Trophoblast cell (in vitro differentiated cells and primary cell): ENCODE measurements around the gene DNAH9.

Experiments used
- DNase-seq, 2 donors: peaks; one replicate each; pipeline ENCODE4 v3.0.0-alpha.2; 2016
- H2AFZ ChIP-seq: 2 replicates; pipeline ENCODE4 v1.6.1; 2013; ENCODE audit warnings: low read length, moderate library complexity, mild to moderate bottlenecking; ENCODE audit not compliant: insufficient read depth, poor library complexity
- H2AK5ac ChIP-seq: 2 replicates; pipeline ENCODE4 v1.6.1; 2013; ENCODE audit warnings: mild to moderate bottlenecking, low read length
- H2BK120ac ChIP-seq: 2 replicates; pipeline ENCODE4 v1.6.1; 2013; ENCODE audit warnings: low read length, mild to moderate bottlenecking, moderate library complexity; ENCODE audit not compliant: insufficient read depth, poor library complexity
- H2BK12ac ChIP-seq: 2 replicates; pipeline ENCODE4 v1.6.1; 2013; ENCODE audit warnings: mild to moderate bottlenecking, low read length, moderate library complexity
- H2BK5ac ChIP-seq: 2 replicates; pipeline ENCODE4 v1.6.1; 2013; ENCODE audit warnings: low read length, low read depth, moderate library complexity, mild to moderate bottlenecking; ENCODE audit not compliant: poor library complexity
- H3K14ac ChIP-seq: 2 replicates; pipeline ENCODE4 v1.6.1; 2013; ENCODE audit warnings: mild to moderate bottlenecking, low read length
- H3K18ac ChIP-seq: 2 replicates; pipeline ENCODE4 v1.6.1; 2013; ENCODE audit warnings: mild to moderate bottlenecking, low read length
- H3K23ac ChIP-seq: 2 replicates; pipeline ENCODE4 v1.6.1; 2013; ENCODE audit warnings: low read length
- H3K27ac ChIP-seq: 2 replicates; pipeline ENCODE4 v1.5.1; 2013; ENCODE audit warnings: low read depth, mild to moderate bottlenecking, inconsistent platforms, low read length, moderate library complexity
- H3K27me3 ChIP-seq: 2 replicates; pipeline ENCODE4 v1.6.1; 2013; ENCODE audit warnings: inconsistent platforms, mild to moderate bottlenecking, low read length, moderate library complexity; ENCODE audit not compliant: insufficient read depth
- H3K36me3 ChIP-seq, 2 experiments: 1 replicate in 1 of 2; 2 replicates in 1 of 2; pipeline ENCODE4 v1.6.1; 2013; ENCODE audit warnings: low read length in 2 of 2, mild to moderate bottlenecking in 2 of 2, moderate library complexity in 1 of 2; ENCODE audit not compliant: insufficient read depth in 2 of 2, control insufficient read depth in 1 of 2
- H3K4ac ChIP-seq: 2 replicates; pipeline ENCODE4 v1.6.1; 2013; ENCODE audit warnings: low read depth, mild to moderate bottlenecking, low read length, moderate library complexity
- H3K4me1 ChIP-seq, 2 experiments: 1 replicate in 1 of 2; 2 replicates in 1 of 2; pipeline ENCODE4 v1.6.1; 2013; ENCODE audit warnings: low read length in 2 of 2, mild to moderate bottlenecking in 2 of 2, moderate library complexity in 1 of 2; ENCODE audit not compliant: insufficient read depth in 2 of 2, control insufficient read depth in 1 of 2
- H3K4me2 ChIP-seq: 2 replicates; pipeline ENCODE4 v1.6.1; 2013; ENCODE audit warnings: inconsistent platforms, mild to moderate bottlenecking, low read length, moderate library complexity
- H3K4me3 ChIP-seq: 2 replicates; pipeline ENCODE4 v1.5.1; 2013; ENCODE audit warnings: mild to moderate bottlenecking, low read depth, low read length, inconsistent platforms
- H3K79me1 ChIP-seq: one replicate; pipeline ENCODE4 v1.6.1; 2013; ENCODE audit warnings: low read length
- H3K79me2 ChIP-seq: 2 replicates; pipeline ENCODE4 v1.6.1; 2013; ENCODE audit warnings: low read length, mild to moderate bottlenecking; ENCODE audit not compliant: control insufficient read depth, insufficient read depth, poor library complexity
- H3K9ac ChIP-seq: 2 replicates; pipeline ENCODE4 v1.6.1; 2013; ENCODE audit warnings: mild to moderate bottlenecking, low read length
- H3K9me3 ChIP-seq: 2 replicates; pipeline ENCODE4 v1.6.1; 2013; ENCODE audit warnings: low read depth, mild to moderate bottlenecking, control low read depth, inconsistent platforms, low read length; ENCODE audit not compliant: insufficient read depth
- H4K12ac ChIP-seq: 2 replicates; pipeline ENCODE4 v1.6.1; 2013; ENCODE audit warnings: low read depth, mild to moderate bottlenecking, low read length, moderate library complexity
- H4K8ac ChIP-seq: 2 replicates; pipeline ENCODE4 v1.6.1; 2013; ENCODE audit warnings: low read depth, mild to moderate bottlenecking, low read length, moderate library complexity
- H4K91ac ChIP-seq: one replicate; pipeline ENCODE4 v1.6.1; 2013; ENCODE audit warnings: low read depth, mild to moderate bottlenecking, low read length, moderate library complexity
- WGBS: extraction: QIAGEN DNeasy Blood & Tissue Kit; methylation state at CpG from one replicate; pipeline ENCODE4 v1.1.7; 2013; ENCODE audit warnings: missing lambda C conversion rate; ENCODE audit not compliant: insufficient read length, insufficient coverage; ENCODE audit errors: extremely low coverage; 5-methylcytosine and 5-hydroxymethylcytosine counted together

Gene DNAH9

DNA sequence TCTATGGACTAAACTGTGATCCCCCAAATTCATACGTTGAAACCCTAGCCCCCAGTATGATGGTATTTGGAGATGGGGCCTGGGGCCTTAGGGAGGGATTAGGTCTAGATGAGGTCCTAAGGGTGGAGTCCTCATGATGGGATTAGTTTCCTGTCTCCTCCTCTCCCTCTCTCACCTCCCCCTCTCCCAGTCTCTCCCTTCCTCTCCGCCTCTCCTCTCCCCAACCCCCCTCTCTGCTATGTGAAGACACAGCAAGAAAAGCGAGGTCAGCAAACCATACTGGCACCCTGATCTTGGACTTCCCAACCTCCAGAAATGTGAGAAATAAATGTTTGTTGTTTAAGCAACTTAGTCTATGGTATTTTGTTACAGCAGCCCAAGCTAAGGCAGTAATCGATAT lies 383.6 kb downstream of the DNAH9 start:
- Histone ChIP-seq H2BK12ac (no peak overlapping the region), H3K9ac (no peak overlapping the region), H2AFZ (no peak overlapping the region), H3K14ac (no peak overlapping the region), H3K18ac (no peak overlapping the region), H2BK5ac (no peak overlapping the region), H3K27ac (no peak overlapping the region), H4K91ac (no peak overlapping the region), H3K36me3 (peaks cover 3 to 12% of the 10 kb centered on the region in 2 experiments), H3K4ac (no peak overlapping the region), H3K79me1 (no peaks in the 10 kb centered on the region), H3K27me3 (no peaks in the 10 kb centered on the region), H2AK5ac (no peak overlapping the region), H4K8ac (no peak overlapping the region), H2BK120ac (no peak overlapping the region), H4K12ac (no peak overlapping the region), H3K23ac (no peak overlapping the region), H3K4me3 (no peak overlapping the region), H3K9me3 (no peaks in the 10 kb centered on the region), H3K4me2 (no peak overlapping the region), H3K79me2 (no peaks in the 10 kb centered on the region), H3K4me1 (no peaks in the 10 kb centered on the region)
- no CpG with 5 or more reads among the region's 4 CpGs for WGBS
- DNase-seq: no peak

GRCh38 chr17:11986179-11986941 lies 388.1 kb downstream of the DNAH9 start:
- peaks cover 0 to 8% of the 10 kb centered on the region in 2 experiments for H3K36me3 ChIP-seq
- H3K9ac ChIP-seq: no peak overlapping the region
- no peak overlapping the region for H3K4me3 ChIP-seq
- no peaks in the 10 kb centered on the region for H3K79me1 ChIP-seq
- H2BK120ac ChIP-seq: no peak overlapping the region
- no peak overlapping the region for H2BK5ac ChIP-seq
- H3K4me2 ChIP-seq: no peak overlapping the region
- H3K27ac ChIP-seq: no peak overlapping the region
- no peak for DNase-seq
- WGBS: no CpG with 5 or more reads among the region's 4 CpGs
- H3K14ac ChIP-seq: no peak overlapping the region
- no peaks in the 10 kb centered on the region for H3K9me3 ChIP-seq
- no peak overlapping the region for H3K4ac ChIP-seq
- H3K18ac ChIP-seq: no peak overlapping the region
- H2AFZ ChIP-seq: no peak overlapping the region
- H4K91ac ChIP-seq: no peak overlapping the region
- H4K12ac ChIP-seq: no peak overlapping the region
- H3K79me2 ChIP-seq: no peaks in the 10 kb centered on the region
- H3K23ac ChIP-seq: no peak overlapping the region
- no peak overlapping the region for H2AK5ac ChIP-seq
- H2BK12ac ChIP-seq: no peak overlapping the region
- no peak overlapping the region for H4K8ac ChIP-seq
- H3K27me3 ChIP-seq: no peaks in the 10 kb centered on the region
- H3K4me1 ChIP-seq: peaks cover 2 to 6% of the 10 kb centered on the region in 2 experiments

GRCh38 chr17:11986942-11987329 lies 388.7 kb downstream of the DNAH9 start:
- Histone ChIP-seq H2BK120ac (no peak overlapping the region), H3K4me1 (peaks cover 2 to 6% of the 10 kb centered on the region in 2 experiments), H2AFZ (no peak overlapping the region), H3K4me3 (no peak overlapping the region), H3K27me3 (no peaks in the 10 kb centered on the region), H3K36me3 (peaks cover 0 to 8% of the 10 kb centered on the region in 2 experiments), H3K14ac (no peak overlapping the region), H3K79me1 (no peaks in the 10 kb centered on the region), H3K9me3 (no peaks in the 10 kb centered on the region), H3K18ac (no peak overlapping the region), H2AK5ac (no peak overlapping the region), H3K27ac (no peak overlapping the region), H4K12ac (no peak overlapping the region), H4K91ac (no peak overlapping the region), H3K9ac (no peak overlapping the region), H3K79me2 (no peaks in the 10 kb centered on the region), H3K23ac (no peak overlapping the region), H2BK12ac (no peak overlapping the region), H3K4ac (no peak overlapping the region), H2BK5ac (no peak overlapping the region), H4K8ac (no peak overlapping the region), H3K4me2 (no peak overlapping the region)
- WGBS: no CpG with 5 or more reads among the region's 5 CpGs
- DNase-seq: peak; percentile 11 to 70

DNA sequence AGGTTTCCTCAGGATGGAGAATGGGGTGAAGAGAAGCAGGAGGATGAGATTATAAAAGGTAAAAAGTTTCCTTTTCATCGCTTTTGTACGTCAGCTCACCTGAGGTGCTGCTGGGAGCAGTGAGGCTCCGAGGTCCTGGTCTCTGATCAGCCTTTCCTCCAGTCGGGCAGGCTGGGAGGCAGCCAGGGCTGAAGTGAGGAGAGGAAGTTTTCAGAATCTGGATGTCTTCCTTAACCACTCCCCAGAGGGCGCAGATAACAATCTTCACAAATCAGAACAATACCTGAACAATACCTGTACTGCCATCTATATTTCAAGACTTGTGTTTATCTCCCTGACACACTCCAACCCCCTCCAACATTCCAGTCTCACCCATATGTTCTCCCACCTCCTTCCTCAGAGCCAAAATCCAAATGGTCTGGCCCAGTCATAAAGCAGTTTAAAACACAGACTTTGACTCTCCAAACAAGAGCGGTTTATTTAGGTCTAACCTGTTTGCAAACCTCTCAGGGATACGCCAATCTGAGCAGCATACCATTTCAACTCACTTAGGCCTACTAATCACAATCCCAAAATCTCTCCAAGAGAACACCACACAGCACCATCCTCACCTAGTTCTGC lies 392.2 kb downstream of the DNAH9 start:
- H2BK120ac ChIP-seq: no peak overlapping the region
- no peak overlapping the region for H2BK5ac ChIP-seq
- H4K8ac ChIP-seq: no peak overlapping the region
- no peak overlapping the region for H3K4me2 ChIP-seq
- H2AK5ac ChIP-seq: no peak overlapping the region
- no peak for DNase-seq
- no peak overlapping the region for H2BK12ac ChIP-seq
- H4K12ac ChIP-seq: no peak overlapping the region
- no peak overlapping the region for H3K14ac ChIP-seq
- H3K9ac ChIP-seq: no peak overlapping the region
- H4K91ac ChIP-seq: no peak overlapping the region
- no peak overlapping the region for H2AFZ ChIP-seq
- peaks cover 0 to 9% of the 10 kb centered on the region in 2 experiments for H3K36me3 ChIP-seq
- no peaks in the 10 kb centered on the region for H3K79me1 ChIP-seq
- no CpG with 5 or more reads among the region's 7 CpGs for WGBS
- H3K9me3 ChIP-seq: no peaks in the 10 kb centered on the region
- peaks cover 2 to 6% of the 10 kb centered on the region in 2 experiments for H3K4me1 ChIP-seq
- H3K4ac ChIP-seq: no peak overlapping the region
- no peak overlapping the region for H3K27ac ChIP-seq
- no peak overlapping the region for H3K23ac ChIP-seq
- H3K4me3 ChIP-seq: no peak overlapping the region
- H3K18ac ChIP-seq: no peak overlapping the region
- no peaks in the 10 kb centered on the region for H3K79me2 ChIP-seq
- no peaks in the 10 kb centered on the region for H3K27me3 ChIP-seq
